Endothelial cell of umbilical vein (primary cell): ENCODE measurements around the gene UBR4. TPM values are rescaled to one million over a fixed set of nuclear protein-coding genes. Genes with fewer than 3 reads are reported as not detected.

ENCODE experiments used
- BruUV-seq: library from RNA; stranded (reverse); fragments of 400-500 nt; replicated peaks from 2 replicates; lab custom pipeline; 2021; lab: Mats Ljungman, UMichigan
- CTCF ChIA-PET: fragments of 300-600, 350-600 bp; sonication (Branson Sonifier 250); formaldehyde crosslinking; loops from one replicate; lab custom pipeline; 2021; ENCODE audit warnings: antibody characterized with exemption, inconsistent platforms; lab: Charles Lee
- POLR2A ChIA-PET: fragments of 300-600, 350-600 bp; sonication (Branson Sonifier 250); formaldehyde crosslinking; loops from one replicate; lab custom pipeline; 2021; ENCODE audit warnings: antibody characterized with exemption, inconsistent platforms; lab: Charles Lee
- DNase-seq: peaks from one replicate; pipeline ENCODE4 v3.0.0-alpha.2; 2011; ENCODE audit warnings: low read depth, low spot score
- FAIRE-seq: peaks from 2 replicates; lab custom pipeline; 2011; peaks lifted over from hg19 to GRCh38; lab: Jason Lieb, UNC
- H2AFZ ChIP-seq: 2 replicates; pipeline ENCODE4 v1.6.0; 2012; ENCODE audit warnings: low read depth, low read length, control low read depth, inconsistent platforms
- H3K27ac ChIP-seq: 2 replicates; pipeline ENCODE4 v1.5.1; 2011; ENCODE audit warnings: low read depth, mild to moderate bottlenecking, control low read depth, low read length, moderate library complexity; ENCODE audit not compliant: insufficient read depth
- H3K27me3 ChIP-seq, 2 experiments: 2 replicates each; pipeline versions ENCODE4 v1.6.0 to v1.6.1; 2011; ENCODE audit warnings: low read length in 2 of 2, mixed read lengths in 1 of 2; ENCODE audit not compliant: control insufficient read depth in 2 of 2, insufficient read depth in 2 of 2
- H3K36me3 ChIP-seq, 2 experiments: 2 replicates in 1 of 2; 3 replicates in 1 of 2; pipeline ENCODE4 v1.5.1; 2011; ENCODE audit warnings: low read length in 2 of 2, mild to moderate bottlenecking in 1 of 2, moderate library complexity in 1 of 2; ENCODE audit not compliant: control insufficient read depth in 2 of 2, insufficient read depth in 2 of 2; ENCODE audit errors: extremely low read depth in 1 of 2
- H3K4me1 ChIP-seq: 3 replicates; pipeline ENCODE4 v1.5.1; 2011; ENCODE audit warnings: mild to moderate bottlenecking, low read length; ENCODE audit not compliant: control insufficient read depth, insufficient read depth; ENCODE audit errors: extremely low read depth
- H3K4me2 ChIP-seq: 2 replicates; pipeline ENCODE4 v1.6.1; 2011; ENCODE audit warnings: low read length, control low read depth, mixed read lengths; ENCODE audit not compliant: insufficient read depth
- H3K4me3 ChIP-seq, 3 experiments: fragments of 200-600 bp in 1 of 3; sonication (generic), shearing (Covaris generic) in 1 of 3; replicated peaks in 1 of 3; 2 replicates each; pipeline ENCODE4 v1.5.1; 2011 to 2016; ENCODE audit warnings: control low read depth in 3 of 3, low read length in 3 of 3, mild to moderate bottlenecking in 2 of 3, inconsistent platforms in 1 of 3, low read depth in 1 of 3, moderate library complexity in 1 of 3; ENCODE audit not compliant: insufficient read depth in 1 of 3
- H3K79me2 ChIP-seq: 2 replicates; pipeline ENCODE4 v1.6.0; 2012; ENCODE audit warnings: low read length, inconsistent platforms; ENCODE audit not compliant: control insufficient read depth, insufficient read depth
- H3K9ac ChIP-seq: replicated peaks from 2 replicates; pipeline ENCODE3; 2011; ENCODE audit warnings: low read length, control low read depth; ENCODE audit not compliant: insufficient read depth; ENCODE audit errors: extremely low read depth
- H3K9me1 ChIP-seq: replicated peaks from 3 replicates; pipeline ENCODE4 v1.6.0; 2011; ENCODE audit warnings: mild to moderate bottlenecking, low read length; ENCODE audit not compliant: control insufficient read depth, insufficient read depth; ENCODE audit errors: extremely low read depth
- H3K9me3 ChIP-seq: replicated peaks from 2 replicates; pipeline ENCODE4 v1.5.1; 2012; ENCODE audit warnings: low read length, inconsistent platforms; ENCODE audit not compliant: control insufficient read depth, insufficient read depth
- H4K20me1 ChIP-seq: replicated peaks from 2 replicates; pipeline ENCODE3; 2011; ENCODE audit warnings: mild to moderate bottlenecking, low read length; ENCODE audit not compliant: control insufficient read depth, insufficient read depth; ENCODE audit errors: extremely low read depth
- EZH2 ChIP-seq: IDR thresholded peaks from 2 replicates; pipeline ENCODE4 v1.6.1; 2012; ENCODE audit warnings: borderline replicate concordance, low read depth, mild to moderate bottlenecking, moderate library complexity, low read length, inconsistent platforms; ENCODE audit not compliant: severe bottlenecking
- FOS ChIP-seq: IDR thresholded peaks from 2 replicates; pipeline ENCODE4 v1.6.1; 2011; ENCODE audit warnings: mild to moderate bottlenecking, low read length, moderate library complexity, borderline replicate concordance; ENCODE audit not compliant: insufficient read depth
- GATA2 ChIP-seq: IDR thresholded peaks from 2 replicates; pipeline ENCODE4 v1.7.0; 2011; ENCODE audit warnings: low read depth, mild to moderate bottlenecking, moderate library complexity, mixed read lengths, low read length; ENCODE audit not compliant: insufficient read length, insufficient read depth
- JUN ChIP-seq: IDR thresholded peaks from 2 replicates; pipeline ENCODE4 v1.6.1; 2011; ENCODE audit warnings: borderline replicate concordance, low read depth; ENCODE audit not compliant: insufficient read length, insufficient read depth
- MYC ChIP-seq: IDR thresholded peaks from one replicate; pipeline ENCODE4 v1.6.1; 2011; ENCODE audit warnings: mild to moderate bottlenecking, low read depth, low read length
- POLR2A ChIP-seq: IDR thresholded peaks from 2 replicates; pipeline ENCODE4 v1.6.1; 2012; ENCODE audit warnings: low read depth, mild to moderate bottlenecking, control low read depth, low read length
- POLR2AphosphoS5 ChIP-seq: IDR thresholded peaks from 2 replicates; pipeline ENCODE4 v1.6.1; 2012; ENCODE audit warnings: low read depth, mild to moderate bottlenecking, control low read depth, low read length, moderate library complexity; ENCODE audit not compliant: insufficient read depth
- dilution Hi-C: fragments of 300-500 bp; cut with MboI; formaldehyde crosslinking; loops from one replicate; pipeline ENCODE4 v1.15.0; 2019; ENCODE audit warnings: low sequenced_read_pairs; ENCODE audit not compliant: extremely low pct_ligation_motif_present
- intact Hi-C: fragments of 100-400 bp; cut with micrococcal nuclease; formaldehyde crosslinking; loops from one replicate; pipeline ENCODE4 v1.10.0; 2022
- polyA plus RNA-seq, 4 experiments: library from polyadenylated mRNA; depleted of rRNA in 3 of 4; stranded (reverse) in 3 of 4; unstranded in 1 of 4; fragments of >200 nt; gene quantifications; 2 replicates each; pipeline versions ENCODE4 v1.2.1 to v1.2.3, GENCODE V29; 2011 to 2012; ENCODE audit warnings: missing spikeins in 1 of 4
- total RNA-seq: library from RNA; stranded (reverse); gene quantifications from 2 replicates; pipeline ENCODE4 v1.2.3, GENCODE V29; 2021
- TF ChIP-seq, protein P1 (sequence below): IDR thresholded peaks from 2 replicates; pipeline ENCODE4 v1.6.1; 2011; ENCODE audit not compliant: insufficient read depth, insufficient read length
- TF ChIP-seq, protein P2 (sequence below), 2 donors: IDR thresholded peaks; 1 replicate in 1 of 2; 2 replicates in 1 of 2; pipeline ENCODE4 v1.5.1; 2011; ENCODE audit warnings: low read length in 2 of 2, mild to moderate bottlenecking in 2 of 2, moderate library complexity in 2 of 2, control low read depth in 1 of 2, inconsistent platforms in 1 of 2, low read depth in 1 of 2; ENCODE audit not compliant: insufficient read depth in 1 of 2; ENCODE audit errors: extremely low read depth in 1 of 2

Gene UBR4
- total and polyA plus RNA-seq, 2 donors (not counting 3 experiments of a cell fraction or from before 2014, with no cell fraction given): 125 to 150 TPM

DNA sequence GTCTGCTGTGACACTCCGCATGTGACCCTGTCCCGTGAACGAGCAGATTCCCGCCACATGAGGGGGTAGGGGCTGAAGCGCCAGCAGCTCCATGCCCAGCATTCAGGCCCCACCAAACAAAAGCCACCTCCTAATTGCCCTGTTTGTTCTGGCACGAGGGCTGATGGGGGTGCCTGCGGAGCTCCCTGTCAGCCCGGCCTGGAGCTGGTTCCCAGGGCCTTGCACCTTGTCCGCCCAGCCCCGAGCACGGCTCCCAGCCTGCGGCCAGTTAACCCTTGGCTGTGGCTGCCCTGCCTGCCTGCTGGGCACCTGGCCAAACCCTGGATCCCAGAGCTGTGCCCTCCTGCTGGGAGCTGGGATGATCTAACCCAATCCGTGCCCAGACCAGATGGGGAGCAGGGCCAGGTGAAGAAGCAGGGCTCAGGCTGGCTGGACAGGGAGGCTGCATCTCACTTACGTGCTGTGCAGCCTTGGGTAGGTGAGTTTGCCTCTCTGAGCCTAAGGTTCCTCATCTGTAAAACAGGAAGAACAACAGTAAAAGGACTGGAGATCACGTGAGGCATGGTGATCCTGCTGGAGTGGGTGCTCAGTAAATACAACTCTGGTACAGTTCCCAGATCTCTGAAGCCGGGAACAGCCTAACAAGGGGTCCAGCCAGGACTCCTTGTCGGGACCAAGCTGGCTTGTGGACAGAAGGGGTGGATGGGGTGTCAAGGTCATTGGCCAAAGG lies 142.7 kb downstream of the UBR4 start:
- Histone ChIP-seq H3K9me3 (no peaks in the 10 kb centered on the region), H3K4me2 (no peak overlapping the region), H3K27me3 (no peaks in the 10 kb centered on the region), H3K27ac (no peak overlapping the region), H2AFZ (no peak overlapping the region), H3K4me1 (no peaks in the 10 kb centered on the region), H3K36me3 (no peaks in the 10 kb centered on the region), H3K9me1 (no peaks in the 10 kb centered on the region), H3K79me2 (no peaks in the 10 kb centered on the region), H3K4me3 (no peak overlapping the region), H4K20me1 (no peaks in the 10 kb centered on the region), H3K9ac (no peak overlapping the region)
- dilution Hi-C loops (no loop called here), intact Hi-C loops (loop anchor here (5.0 kb wide), 1 partner anchor 95 kb away; no protein-coding TSS in a partner anchor)
- TF ChIP-seq MYC (no peak), EZH2 (no peak), GATA2 (no peak), POLR2AphosphoS5 (no peak), POLR2A (no peak), JUN (no peak), FOS (no peak)
- TF ChIP-seq, protein P1, sequence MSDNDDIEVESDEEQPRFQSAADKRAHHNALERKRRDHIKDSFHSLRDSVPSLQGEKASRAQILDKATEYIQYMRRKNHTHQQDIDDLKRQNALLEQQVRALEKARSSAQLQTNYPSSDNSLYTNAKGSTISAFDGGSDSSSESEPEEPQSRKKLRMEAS: no peak
- TF ChIP-seq, protein P2, sequence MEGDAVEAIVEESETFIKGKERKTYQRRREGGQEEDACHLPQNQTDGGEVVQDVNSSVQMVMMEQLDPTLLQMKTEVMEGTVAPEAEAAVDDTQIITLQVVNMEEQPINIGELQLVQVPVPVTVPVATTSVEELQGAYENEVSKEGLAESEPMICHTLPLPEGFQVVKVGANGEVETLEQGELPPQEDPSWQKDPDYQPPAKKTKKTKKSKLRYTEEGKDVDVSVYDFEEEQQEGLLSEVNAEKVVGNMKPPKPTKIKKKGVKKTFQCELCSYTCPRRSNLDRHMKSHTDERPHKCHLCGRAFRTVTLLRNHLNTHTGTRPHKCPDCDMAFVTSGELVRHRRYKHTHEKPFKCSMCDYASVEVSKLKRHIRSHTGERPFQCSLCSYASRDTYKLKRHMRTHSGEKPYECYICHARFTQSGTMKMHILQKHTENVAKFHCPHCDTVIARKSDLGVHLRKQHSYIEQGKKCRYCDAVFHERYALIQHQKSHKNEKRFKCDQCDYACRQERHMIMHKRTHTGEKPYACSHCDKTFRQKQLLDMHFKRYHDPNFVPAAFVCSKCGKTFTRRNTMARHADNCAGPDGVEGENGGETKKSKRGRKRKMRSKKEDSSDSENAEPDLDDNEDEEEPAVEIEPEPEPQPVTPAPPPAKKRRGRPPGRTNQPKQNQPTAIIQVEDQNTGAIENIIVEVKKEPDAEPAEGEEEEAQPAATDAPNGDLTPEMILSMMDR (IDR thresholded peaks at IDR 0.05; ENCODE audit: extremely low read depth in 1 of 2, insufficient read depth in 1 of 2, low read depth in 1 of 2, low read length in 2 of 2): no peak
- ChIA-PET POLR2A (no interaction called here), CTCF (interaction anchor here (1.2 to 3.2 kb wide), 5 partner anchors 29 to 192 kb away, joined by 3 to 14 read pairs (median 7); no protein-coding TSS in a partner anchor)
- BruUV-seq: no TSS peak
- DNase-seq (no peak), FAIRE-seq (no peak)
